Keratinocyte (primary cell): ENCODE results near the gene FMR1.

Source experiments
- CTCF ChIP-seq, 3 experiments: IDR thresholded peaks in 1 of 3; conservative IDR thresholded peaks in 1 of 3; optimal IDR thresholded peaks in 1 of 3; 2 replicates in 2 of 3; 3 replicates in 1 of 3; pipeline versions ENCODE3 to v1.5.1; 2011; ENCODE audit warnings: low read length in 3 of 3, mild to moderate bottlenecking in 3 of 3, moderate library complexity in 2 of 3, control low read depth in 1 of 3, inconsistent platforms in 1 of 3; ENCODE audit not compliant: insufficient read depth in 2 of 3; ENCODE audit errors: extremely low read depth in 1 of 3
- EZH2 ChIP-seq: IDR thresholded peaks from one replicate; pipeline ENCODE4 v1.6.1; 2012; ENCODE audit warnings: inconsistent platforms, mild to moderate bottlenecking, low read length, moderate library complexity

- TF ChIP-seq EZH2 (no peak), CTCF (optimal IDR thresholded peaks at IDR 0.05 in 1 of 3, IDR thresholded peaks at IDR 0.05 in 1 of 3, conservative IDR thresholded peaks at IDR 0.05 in 1 of 3; ENCODE audit: extremely low read depth in 1 of 3, insufficient read depth in 2 of 3, low read length in 3 of 3) (no peak)
Observed at GRCh38 chrX:147917700-147918695, 6.3 kb downstream of the FMR1 start.
